ENCODE results near the gene PPP1R3D.

DNA sequence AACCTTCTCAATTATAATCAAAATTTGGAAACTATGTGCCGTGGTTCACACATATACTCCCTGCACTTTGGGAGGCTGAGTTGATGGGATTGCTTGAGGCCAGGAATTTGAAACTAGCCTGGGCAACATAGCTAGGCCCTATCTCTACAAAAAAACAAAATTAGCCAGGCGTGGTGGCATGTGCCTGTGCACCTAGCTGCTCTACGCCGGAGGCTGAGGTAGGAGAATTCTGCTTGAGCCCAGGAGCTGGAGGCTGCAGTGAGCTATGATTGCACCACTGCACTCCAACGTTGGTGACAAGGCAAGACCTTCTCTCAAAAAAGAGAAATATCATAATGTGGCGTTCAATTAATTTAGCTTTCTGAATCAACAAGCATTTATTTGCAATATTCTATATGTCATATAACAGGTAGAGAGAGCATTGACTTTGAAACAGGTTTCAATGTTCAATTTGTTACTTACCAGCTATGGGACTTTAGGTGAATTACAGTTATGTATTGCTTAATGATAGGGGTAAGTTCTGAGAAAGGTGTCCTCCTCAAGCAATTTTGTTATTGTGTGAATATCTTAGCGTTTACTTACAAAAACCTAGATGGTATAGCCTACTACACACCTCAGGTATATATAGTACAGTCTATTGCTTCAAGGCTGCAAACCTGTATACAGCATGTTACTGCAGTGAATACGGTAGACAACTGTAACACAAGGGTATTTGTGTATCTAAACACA is 4.5 kb downstream of the PPP1R3D start:
- no peak for TF ChIP-seq EZH2 (IDR thresholded peaks at IDR 0.05)
- no peak for TF ChIP-seq POLR2AphosphoS5 (IDR thresholded peaks at IDR 0.05; ENCODE audit: borderline replicate concordance, low read depth, low read length)

Data from SK-N-MC (cell line).